ENCODE results near the gene KNL1.

KNL1 gene

DNA sequence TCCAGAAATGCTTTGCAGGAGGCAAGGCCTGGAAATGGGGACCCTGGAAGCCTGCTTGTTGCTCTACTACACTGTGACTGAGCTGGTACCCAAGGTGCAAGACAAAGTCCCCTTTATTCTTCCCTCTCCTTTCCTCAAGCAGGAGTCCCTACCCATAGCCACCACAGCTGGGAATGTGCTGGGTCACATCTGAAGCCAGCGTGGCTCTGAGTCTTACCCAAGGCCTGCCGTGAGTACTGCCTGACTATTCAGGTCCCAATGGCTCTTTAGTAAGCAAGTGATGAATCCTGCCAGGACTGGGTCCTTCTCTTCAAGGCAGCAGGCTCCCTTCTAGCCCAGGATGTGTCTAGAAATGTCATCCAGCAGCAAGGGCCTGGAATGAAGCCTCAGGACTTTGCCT lies 91.3 kb downstream of the KNL1 start:
- WGBS (ENCODE audit: extremely low coverage, insufficient coverage, insufficient read length): no CpG with 5 or more reads among the region's 2 CpGs
- no peak overlapping the region for H3K23ac ChIP-seq (ENCODE audit: low read length)
- H3K4me2 ChIP-seq (ENCODE audit: low read length): no peak overlapping the region
- no peaks in the 10 kb centered on the region for H3K27me3 ChIP-seq (ENCODE audit: insufficient read depth, low read length)
- H2AFZ ChIP-seq (ENCODE audit: insufficient read depth, low read length, poor library complexity): no peak overlapping the region
- no peaks in the 10 kb centered on the region for H3K79me2 ChIP-seq (ENCODE audit: control insufficient read depth, insufficient read depth, low read length, poor library complexity)
- H2AK5ac ChIP-seq (ENCODE audit: low read length): no peak overlapping the region
- H3K9me3 ChIP-seq (ENCODE audit: insufficient read depth, low read depth, low read length): peaks cover 1% of the 10 kb centered on the region
- H2BK12ac ChIP-seq (ENCODE audit: low read length): no peak overlapping the region
- no peaks in the 10 kb centered on the region for H3K79me1 ChIP-seq (ENCODE audit: low read length)
- DNase-seq: no peak
- H4K8ac ChIP-seq (ENCODE audit: low read depth, low read length): no peak overlapping the region
- no peak overlapping the region for H3K9ac ChIP-seq (ENCODE audit: low read length)
- no peak overlapping the region for H3K18ac ChIP-seq (ENCODE audit: low read length)
- peaks cover 3 to 5% of the 10 kb centered on the region in 2 experiments for H3K4me1 ChIP-seq (ENCODE audit: control insufficient read depth in 1 of 2, insufficient read depth in 2 of 2, low read length in 2 of 2)
- H4K12ac ChIP-seq (ENCODE audit: low read depth, low read length): no peak overlapping the region
- H4K91ac ChIP-seq (ENCODE audit: low read depth, low read length): no peak overlapping the region
- no peak overlapping the region for H3K4me3 ChIP-seq (ENCODE audit: low read depth, low read length)
- H3K4ac ChIP-seq (ENCODE audit: low read depth, low read length): no peak overlapping the region
- H2BK5ac ChIP-seq (ENCODE audit: low read depth, low read length, poor library complexity): no peak overlapping the region
- H3K27ac ChIP-seq (ENCODE audit: low read depth, low read length): no peak overlapping the region
- H2BK120ac ChIP-seq (ENCODE audit: insufficient read depth, low read length, poor library complexity): no peak overlapping the region
- H3K14ac ChIP-seq (ENCODE audit: low read length): no peak overlapping the region
- H3K36me3 ChIP-seq (ENCODE audit: control insufficient read depth in 1 of 2, insufficient read depth in 2 of 2, low read length in 2 of 2): no peaks in the 10 kb centered on the region

GRCh38 chr15:40688932-40689799 lies 95.1 kb downstream of the KNL1 start:
- Histone ChIP-seq H2BK5ac (ENCODE audit: low read depth, low read length, poor library complexity) (no peak overlapping the region), H4K12ac (ENCODE audit: low read depth, low read length) (no peak overlapping the region), H3K9me3 (ENCODE audit: insufficient read depth, low read depth, low read length) (peaks cover 1% of the 10 kb centered on the region), H3K18ac (ENCODE audit: low read length) (no peak overlapping the region), H3K14ac (ENCODE audit: low read length) (no peak overlapping the region), H3K27ac (ENCODE audit: low read depth, low read length) (no peak overlapping the region), H2BK120ac (ENCODE audit: insufficient read depth, low read length, poor library complexity) (no peak overlapping the region), H3K27me3 (ENCODE audit: insufficient read depth, low read length) (no peaks in the 10 kb centered on the region), H3K79me1 (ENCODE audit: low read length) (no peaks in the 10 kb centered on the region), H3K36me3 (ENCODE audit: control insufficient read depth in 1 of 2, insufficient read depth in 2 of 2, low read length in 2 of 2) (peaks cover 0 to 2% of the 10 kb centered on the region in 2 experiments), H3K4me1 (ENCODE audit: control insufficient read depth in 1 of 2, insufficient read depth in 2 of 2, low read length in 2 of 2) (peaks cover 7 to 11% of the 10 kb centered on the region in 2 experiments), H2AFZ (ENCODE audit: insufficient read depth, low read length, poor library complexity) (no peak overlapping the region), H3K4me2 (ENCODE audit: low read length) (no peak overlapping the region), H3K4ac (ENCODE audit: low read depth, low read length) (no peak overlapping the region), H2BK12ac (ENCODE audit: low read length) (no peak overlapping the region), H2AK5ac (ENCODE audit: low read length) (no peak overlapping the region), H3K23ac (ENCODE audit: low read length) (no peak overlapping the region), H3K9ac (ENCODE audit: low read length) (no peak overlapping the region), H4K8ac (ENCODE audit: low read depth, low read length) (no peak overlapping the region), H4K91ac (ENCODE audit: low read depth, low read length) (no peak overlapping the region), H3K79me2 (ENCODE audit: control insufficient read depth, insufficient read depth, low read length, poor library complexity) (peaks cover 1% of the 10 kb centered on the region), H3K4me3 (ENCODE audit: low read depth, low read length) (no peak overlapping the region)
- no peak for DNase-seq
- WGBS (ENCODE audit: extremely low coverage, insufficient coverage, insufficient read length): no CpG with 5 or more reads among the region's 9 CpGs

DNA sequence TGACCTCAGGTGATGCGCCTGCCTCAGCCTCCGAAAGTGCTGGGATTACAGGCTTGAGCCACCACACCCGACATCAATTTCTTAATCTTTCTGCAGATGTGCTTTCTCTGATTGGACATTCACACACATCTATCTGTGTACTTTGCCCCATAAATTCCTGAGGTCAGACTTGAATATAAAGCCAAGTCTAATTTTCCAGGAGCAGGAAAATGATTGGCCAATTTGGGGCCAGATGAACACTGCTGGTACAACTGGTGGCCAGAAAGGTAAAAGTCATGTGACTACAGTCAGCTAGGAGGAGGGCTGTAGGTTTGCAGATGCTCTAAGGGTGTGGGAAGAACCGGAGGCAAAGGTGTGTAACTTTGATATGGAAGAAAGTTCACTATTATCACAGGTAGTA lies 97.7 kb downstream of the KNL1 start:
- Histone ChIP-seq H3K27me3 (ENCODE audit: insufficient read depth, low read length) (no peaks in the 10 kb centered on the region), H2AK5ac (ENCODE audit: low read length) (no peak overlapping the region), H3K36me3 (ENCODE audit: control insufficient read depth in 1 of 2, insufficient read depth in 2 of 2, low read length in 2 of 2) (peaks cover 2% of the 10 kb centered on the region in 2 experiments), H3K79me1 (ENCODE audit: low read length) (peaks cover 12% of the 10 kb centered on the region), H3K27ac (ENCODE audit: low read depth, low read length) (no peak overlapping the region), H2BK5ac (ENCODE audit: low read depth, low read length, poor library complexity) (no peak overlapping the region), H4K8ac (ENCODE audit: low read depth, low read length) (no peak overlapping the region), H2AFZ (ENCODE audit: insufficient read depth, low read length, poor library complexity) (no peak overlapping the region), H3K9me3 (ENCODE audit: insufficient read depth, low read depth, low read length) (no peaks in the 10 kb centered on the region), H3K4ac (ENCODE audit: low read depth, low read length) (no peak overlapping the region), H3K14ac (ENCODE audit: low read length) (no peak overlapping the region), H3K23ac (ENCODE audit: low read length) (no peak overlapping the region), H3K4me2 (ENCODE audit: low read length) (no peak overlapping the region), H4K91ac (ENCODE audit: low read depth, low read length) (no peak overlapping the region), H2BK12ac (ENCODE audit: low read length) (no peak overlapping the region), H4K12ac (ENCODE audit: low read depth, low read length) (no peak overlapping the region), H2BK120ac (ENCODE audit: insufficient read depth, low read length, poor library complexity) (no peak overlapping the region), H3K79me2 (ENCODE audit: control insufficient read depth, insufficient read depth, low read length, poor library complexity) (peaks cover 16% of the 10 kb centered on the region), H3K4me1 (ENCODE audit: control insufficient read depth in 1 of 2, insufficient read depth in 2 of 2, low read length in 2 of 2) (peaks cover 8 to 13% of the 10 kb centered on the region in 2 experiments), H3K4me3 (ENCODE audit: low read depth, low read length) (no peak overlapping the region), H3K18ac (ENCODE audit: low read length) (no peak overlapping the region), H3K9ac (ENCODE audit: low read length) (no peak overlapping the region)
- DNase-seq: no peak
- WGBS (ENCODE audit: extremely low coverage, insufficient coverage, insufficient read length): no CpG with 5 or more reads among the region's 4 CpGs

GRCh38 chr15:40693904-40694687 lies 100.0 kb downstream of the KNL1 start:
- Histone ChIP-seq H4K91ac (ENCODE audit: low read depth, low read length) (peak overlapping the region; percentile 61), H3K27me3 (ENCODE audit: insufficient read depth, low read length) (no peaks in the 10 kb centered on the region), H3K18ac (ENCODE audit: low read length) (peak overlapping the region; percentile 85), H3K4me1 (ENCODE audit: control insufficient read depth in 1 of 2, insufficient read depth in 2 of 2, low read length in 2 of 2) (peaks cover 5 to 11% of the 10 kb centered on the region in 2 experiments), H2AFZ (ENCODE audit: insufficient read depth, low read length, poor library complexity) (peak overlapping the region; percentile 92), H3K4me2 (ENCODE audit: low read length) (peak overlapping the region; percentile 81), H3K14ac (ENCODE audit: low read length) (peak overlapping the region; percentile 85), H3K23ac (ENCODE audit: low read length) (no peak overlapping the region), H4K8ac (ENCODE audit: low read depth, low read length) (peak overlapping the region; percentile 99), H3K27ac (ENCODE audit: low read depth, low read length) (peak overlapping the region; percentile 93), H2BK12ac (ENCODE audit: low read length) (no peak overlapping the region), H2BK120ac (ENCODE audit: insufficient read depth, low read length, poor library complexity) (peak overlapping the region; percentile 30), H3K9ac (ENCODE audit: low read length) (peak overlapping the region; percentile 85), H3K4me3 (ENCODE audit: low read depth, low read length) (peak overlapping the region; percentile 95), H2BK5ac (ENCODE audit: low read depth, low read length, poor library complexity) (peak overlapping the region; percentile 93), H3K36me3 (ENCODE audit: control insufficient read depth in 1 of 2, insufficient read depth in 2 of 2, low read length in 2 of 2) (peaks cover 2 to 3% of the 10 kb centered on the region in 2 experiments), H4K12ac (ENCODE audit: low read depth, low read length) (peak overlapping the region; percentile 96), H3K4ac (ENCODE audit: low read depth, low read length) (peak overlapping the region; percentile 80), H3K79me1 (ENCODE audit: low read length) (peaks cover 12% of the 10 kb centered on the region), H3K9me3 (ENCODE audit: insufficient read depth, low read depth, low read length) (no peaks in the 10 kb centered on the region), H2AK5ac (ENCODE audit: low read length) (no peak overlapping the region), H3K79me2 (ENCODE audit: control insufficient read depth, insufficient read depth, low read length, poor library complexity) (peaks cover 18% of the 10 kb centered on the region)
- no CpG with 5 or more reads among the region's 31 CpGs for WGBS (ENCODE audit: extremely low coverage, insufficient coverage, insufficient read length)
- no peak for DNase-seq

All from trophoblast cell (in vitro differentiated cells and primary cell).